NB4 (cell line): ENCODE measurements around the gene OR4N2.
"Not testable (repeated sequence)": the region's sequence is repeated elsewhere in the genome, so short reads cannot be mapped to it uniquely, and the experiment has no call there.

Experiments
- MYC ChIP-seq: IDR thresholded peaks from 2 replicates; pipeline ENCODE4 v1.6.1; 2011; ENCODE audit warnings: low read depth, low read length
- POLR2A ChIP-seq: IDR thresholded peaks from 2 replicates; pipeline ENCODE4 v1.6.1; 2011; ENCODE audit warnings: mild to moderate bottlenecking; ENCODE audit not compliant: insufficient read length; ENCODE audit errors: extremely low read depth
- TF ChIP-seq, protein P1 (sequence below): IDR thresholded peaks from one replicate; pipeline ENCODE4 v1.5.1; 2012; ENCODE audit warnings: low read depth, low read length
- TF ChIP-seq, protein P2 (sequence below): IDR thresholded peaks from 2 replicates; pipeline ENCODE4 v1.6.1; 2011; ENCODE audit warnings: low read depth, low read length

DNA sequence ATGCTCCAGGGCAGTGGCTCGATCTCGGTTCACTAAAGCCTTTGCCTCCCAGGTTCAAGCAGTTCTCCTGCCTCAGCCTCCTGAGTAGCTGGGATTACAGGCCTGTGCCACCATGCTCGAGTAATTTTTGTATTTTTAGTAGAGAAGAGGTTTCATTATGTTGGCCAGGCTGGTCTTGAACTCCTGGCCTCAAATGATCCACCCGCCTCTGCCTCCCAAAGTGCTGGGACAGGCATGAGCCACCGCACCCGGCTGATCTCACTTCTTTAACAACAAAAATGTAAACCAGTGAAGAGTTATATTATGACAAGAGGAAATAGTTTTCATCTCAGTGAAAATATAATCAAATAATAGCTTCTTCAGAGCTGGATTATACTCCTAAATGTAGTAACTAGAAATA is 16.3 kb upstream of the OR4N2 start:
- TF ChIP-seq, protein P1, sequence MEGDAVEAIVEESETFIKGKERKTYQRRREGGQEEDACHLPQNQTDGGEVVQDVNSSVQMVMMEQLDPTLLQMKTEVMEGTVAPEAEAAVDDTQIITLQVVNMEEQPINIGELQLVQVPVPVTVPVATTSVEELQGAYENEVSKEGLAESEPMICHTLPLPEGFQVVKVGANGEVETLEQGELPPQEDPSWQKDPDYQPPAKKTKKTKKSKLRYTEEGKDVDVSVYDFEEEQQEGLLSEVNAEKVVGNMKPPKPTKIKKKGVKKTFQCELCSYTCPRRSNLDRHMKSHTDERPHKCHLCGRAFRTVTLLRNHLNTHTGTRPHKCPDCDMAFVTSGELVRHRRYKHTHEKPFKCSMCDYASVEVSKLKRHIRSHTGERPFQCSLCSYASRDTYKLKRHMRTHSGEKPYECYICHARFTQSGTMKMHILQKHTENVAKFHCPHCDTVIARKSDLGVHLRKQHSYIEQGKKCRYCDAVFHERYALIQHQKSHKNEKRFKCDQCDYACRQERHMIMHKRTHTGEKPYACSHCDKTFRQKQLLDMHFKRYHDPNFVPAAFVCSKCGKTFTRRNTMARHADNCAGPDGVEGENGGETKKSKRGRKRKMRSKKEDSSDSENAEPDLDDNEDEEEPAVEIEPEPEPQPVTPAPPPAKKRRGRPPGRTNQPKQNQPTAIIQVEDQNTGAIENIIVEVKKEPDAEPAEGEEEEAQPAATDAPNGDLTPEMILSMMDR = not testable (repeated sequence)
- not testable (repeated sequence) for TF ChIP-seq POLR2A, MYC
- TF ChIP-seq, protein P2, sequence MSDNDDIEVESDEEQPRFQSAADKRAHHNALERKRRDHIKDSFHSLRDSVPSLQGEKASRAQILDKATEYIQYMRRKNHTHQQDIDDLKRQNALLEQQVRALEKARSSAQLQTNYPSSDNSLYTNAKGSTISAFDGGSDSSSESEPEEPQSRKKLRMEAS = not testable (repeated sequence)
